Fibroblast of the conjunctiva (primary cell): ENCODE results near the gene SPATA24.
A peak's percentile ranks its signal among the peaks of the same experiment; 100 is the strongest.
"Not testable (repeated sequence)": the region's sequence is repeated elsewhere in the genome, so short reads cannot be mapped to it uniquely, and the experiment has no call there.

Experiments used
- DNase-seq: peaks from one replicate; pipeline ENCODE4 v3.0.0-alpha.2; 2010; ENCODE audit warnings: low read depth

The SPATA24 gene

GRCh38 chr5:139394654-139395566, 9.0 kb downstream of the SPATA24 start, which contains the start of gene PROB1:
TSS of gene PROB1 (minus strand) at chr5:139395104. CDS start at chr5:139395081, 23 bp downstream.
- no peak for DNase-seq

- DNase-seq = no peak
Observed at GRCh38 chr5:139394123-139394653, 9.7 kb downstream of the SPATA24 start.

- no peak for DNase-seq
Observed at GRCh38 chr5:139393497-139394122, 10.3 kb downstream of the SPATA24 start.

GRCh38 chr5:139392678-139393496, 11.0 kb downstream of the SPATA24 start:
- peak; percentile 48 for DNase-seq

GRCh38 chr5:139392324-139392677, 11.6 kb downstream of the SPATA24 start:
- DNase-seq = no peak

GRCh38 chr5:139391570-139392323, 12.1 kb downstream of the SPATA24 start:
- no peak for DNase-seq

GRCh38 chr5:139390639-139391569, 13.0 kb downstream of the SPATA24 start:
- no peak for DNase-seq

- no peak for DNase-seq
Observed at GRCh38 chr5:139389701-139390638, 13.9 kb downstream of the SPATA24 start, which contains the start of gene MZB1. TSS of gene MZB1 (minus strand) at chr5:139389913. CDS start at chr5:139389856, 57 bp downstream.

GRCh38 chr5:139388198-139388821, 15.6 kb downstream of the SPATA24 start:
- DNase-seq = no peak

- no peak for DNase-seq
Observed at GRCh38 chr5:139387611-139388197, 16.2 kb downstream of the SPATA24 start.

GRCh38 chr5:139386956-139387355, 16.9 kb downstream of the SPATA24 start:
- not testable (repeated sequence) for DNase-seq

GRCh38 chr5:139386050-139386438, 17.8 kb downstream of the SPATA24 start:
- DNase-seq = no peak

- DNase-seq = no peak
Observed at GRCh38 chr5:139385061-139386049, 18.5 kb downstream of the SPATA24 start.

GRCh38 chr5:139384591-139385051, 19.3 kb downstream of the SPATA24 start:
- DNase-seq = no peak

- DNase-seq = no peak
Observed at GRCh38 chr5:139383993-139384590, 19.8 kb downstream of the SPATA24 start.

GRCh38 chr5:139383275-139383992, 20.5 kb downstream of the SPATA24 start, which contains the start of gene SLC23A1:
TSS of gene SLC23A1 (minus strand) at chr5:139383297. CDS start at chr5:139383253, 44 bp downstream.
- DNase-seq = no peak
